BLaER1 (cell line): ENCODE results near the gene CDH23.

Experiments
- H3K27ac ChIP-seq: shearing (Covaris generic); formaldehyde crosslinking; 2 replicates; pipeline ENCODE4 v1.8.1; 2022
- H3K27me3 ChIP-seq: shearing (Covaris generic); formaldehyde crosslinking; 2 replicates; pipeline ENCODE4 v1.8.1; 2022
- H3K36me3 ChIP-seq: shearing (Covaris generic); formaldehyde crosslinking; 2 replicates; pipeline ENCODE4 v1.8.1; 2022
- H3K4me1 ChIP-seq: shearing (Covaris generic); formaldehyde crosslinking; 2 replicates; pipeline ENCODE4 v1.8.1; 2022
- H3K4me2 ChIP-seq: shearing (Covaris generic); formaldehyde crosslinking; 2 replicates; pipeline ENCODE4 v1.8.1; 2022
- H3K4me3 ChIP-seq: shearing (Covaris generic); formaldehyde crosslinking; 2 replicates; pipeline ENCODE4 v1.8.1; 2022
- H3K9ac ChIP-seq: shearing (Covaris generic); formaldehyde crosslinking; 2 replicates; pipeline ENCODE4 v1.8.1; 2022
- H3K9me3 ChIP-seq: shearing (Covaris generic); formaldehyde crosslinking; 2 replicates; pipeline ENCODE4 v1.8.1; 2022
- H4K20me1 ChIP-seq: shearing (Covaris generic); formaldehyde crosslinking; 2 replicates; pipeline ENCODE4 v1.8.1; 2022
- Cebpa-rat ChIP-seq: shearing (Covaris generic); IDR thresholded peaks from 2 replicates; pipeline ENCODE4 v1.8.1; 2022

The CDH23 gene

DNA sequence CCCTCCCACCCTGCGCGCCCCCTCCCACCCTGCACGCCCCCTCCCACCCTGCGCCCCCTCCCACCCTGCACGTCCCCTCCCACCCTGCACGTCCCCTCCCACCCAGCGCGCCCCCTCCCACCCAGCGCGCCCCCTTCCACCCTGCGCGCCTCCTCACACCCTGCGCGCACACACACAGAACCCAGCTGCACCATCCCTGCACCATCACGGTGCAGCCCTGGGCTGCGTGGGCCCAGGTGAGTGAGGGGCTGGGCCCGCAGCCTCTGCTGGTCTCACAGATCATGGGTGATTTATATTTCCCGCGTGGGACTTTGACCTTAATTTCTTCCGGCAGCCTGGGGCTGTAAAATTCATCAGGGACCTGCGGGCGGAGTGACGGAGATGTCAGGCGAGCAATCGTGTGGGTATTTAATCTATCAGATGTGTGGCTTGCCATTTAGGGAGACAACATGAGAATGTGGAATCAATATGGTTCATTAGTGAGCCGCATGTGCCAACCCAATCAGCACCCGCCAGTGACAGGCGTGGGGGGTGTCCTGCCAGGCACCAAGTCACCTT lies 265.1 kb downstream of the CDH23 start:
- Histone ChIP-seq H3K27ac (no peak overlapping the region), H3K4me1 (peaks cover 26% of the 10 kb centered on the region), H3K36me3 (no peaks in the 10 kb centered on the region), H3K4me2 (no peak overlapping the region), H3K4me3 (no peak overlapping the region), H3K9ac (no peak overlapping the region), H4K20me1 (0 out of 2 replicates have a peak, but pooled peaks cover 11% of the 10 kb centered on the region), H3K27me3 (peaks cover 33% of the 10 kb centered on the region), H3K9me3 (no peaks in the 10 kb centered on the region)
- TF ChIP-seq Cebpa-rat, result no peak

DNA sequence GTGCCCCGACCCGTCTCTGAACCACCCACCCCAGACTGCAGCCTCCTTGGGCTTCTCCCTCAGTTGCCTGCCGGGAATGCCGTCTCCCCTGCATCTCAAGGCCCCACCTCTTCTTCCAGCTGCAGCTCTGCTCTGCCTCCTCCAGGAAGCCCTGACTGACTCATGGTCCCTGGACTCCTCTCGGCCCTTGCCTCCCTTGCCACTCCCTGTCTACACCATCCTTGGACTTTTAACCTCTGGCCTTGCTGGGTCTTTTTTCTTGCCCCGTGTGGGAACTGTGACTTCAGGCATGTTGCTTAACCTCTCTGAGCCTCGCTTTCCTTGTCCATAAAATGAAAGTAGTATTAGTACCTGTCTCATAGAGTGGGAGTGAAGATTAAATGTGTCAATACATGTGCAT lies 266.6 kb downstream of the CDH23 start:
- Histone ChIP-seq H3K27ac (no peak overlapping the region), H3K36me3 (no peaks in the 10 kb centered on the region), H4K20me1 (0 out of 2 replicates have a peak, but pooled peaks cover 14% of the 10 kb centered on the region), H3K4me2 (no peak overlapping the region), H3K9ac (no peak overlapping the region), H3K4me3 (no peak overlapping the region), H3K9me3 (no peaks in the 10 kb centered on the region), H3K27me3 (peaks cover 30% of the 10 kb centered on the region), H3K4me1 (peaks cover 34% of the 10 kb centered on the region)
- TF ChIP-seq Cebpa-rat, result no peak

DNA sequence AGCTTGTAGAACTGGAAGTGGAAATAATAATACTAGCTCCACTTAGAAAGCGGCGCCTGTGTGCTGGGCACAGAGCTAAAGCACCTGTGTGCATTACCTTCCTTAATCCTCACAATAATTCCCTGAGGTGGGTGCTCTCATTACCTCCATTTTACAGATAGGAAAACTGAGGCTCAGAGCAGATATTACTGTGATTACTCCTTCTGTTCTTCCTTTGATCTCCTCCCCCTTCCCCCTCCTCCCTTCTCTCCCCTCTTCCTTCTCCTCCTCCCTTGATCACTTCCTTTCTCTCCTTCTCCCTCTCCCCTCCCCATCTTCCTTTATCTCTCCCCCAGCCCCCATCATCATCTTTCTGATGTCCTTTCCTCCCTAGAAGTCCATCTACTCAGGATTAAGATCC lies 267.9 kb downstream of the CDH23 start:
- H3K4me3 ChIP-seq, result no peak overlapping the region
- peaks cover 34% of the 10 kb centered on the region for H3K4me1 ChIP-seq
- H3K9me3 ChIP-seq, result no peaks in the 10 kb centered on the region
- no peak overlapping the region for H3K9ac ChIP-seq
- TF ChIP-seq Cebpa-rat, result no peak
- H3K27me3 ChIP-seq, result peaks cover 23% of the 10 kb centered on the region
- H3K36me3 ChIP-seq, result no peaks in the 10 kb centered on the region
- H3K4me2 ChIP-seq, result no peak overlapping the region
- no peak overlapping the region for H3K27ac ChIP-seq
- 0 out of 2 replicates have a peak, but pooled peaks cover 14% of the 10 kb centered on the region for H4K20me1 ChIP-seq

DNA sequence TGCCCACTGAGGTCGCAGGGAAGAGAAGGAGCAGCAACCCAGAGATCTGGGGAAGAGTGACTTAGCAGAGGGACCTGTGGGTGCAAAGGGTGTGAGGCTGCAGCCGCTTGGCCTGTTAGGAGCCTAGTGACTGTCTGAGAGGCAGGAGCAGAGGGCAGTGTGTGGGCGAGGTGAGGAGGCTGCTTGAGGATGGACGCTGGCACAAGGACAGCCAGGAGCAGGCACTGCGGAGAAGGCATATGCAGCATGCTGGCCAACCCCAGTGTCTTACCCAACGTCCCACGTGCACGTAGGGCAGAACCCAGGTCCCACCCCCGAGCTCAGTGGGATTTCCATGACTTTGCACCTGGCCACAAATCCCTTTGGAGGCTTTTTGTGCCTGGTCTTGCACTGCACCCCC lies 268.7 kb downstream of the CDH23 start:
- H3K4me1 ChIP-seq, result peaks cover 34% of the 10 kb centered on the region
- H3K4me3 ChIP-seq, result no peak overlapping the region
- no peak for TF ChIP-seq Cebpa-rat
- H3K36me3 ChIP-seq, result no peaks in the 10 kb centered on the region
- 0 out of 2 replicates have a peak, but pooled peaks cover 14% of the 10 kb centered on the region for H4K20me1 ChIP-seq
- no peak overlapping the region for H3K9ac ChIP-seq
- peaks cover 23% of the 10 kb centered on the region for H3K27me3 ChIP-seq
- H3K27ac ChIP-seq, result no peak overlapping the region
- no peaks in the 10 kb centered on the region for H3K9me3 ChIP-seq
- peak overlapping the region; percentile 76; the same call in 1 of the 2 replicates for H3K4me2 ChIP-seq

- H3K9ac ChIP-seq, result no peak overlapping the region
- H3K27me3 ChIP-seq, result peaks cover 23% of the 10 kb centered on the region
- 0 out of 2 replicates have a peak, but pooled peaks cover 14% of the 10 kb centered on the region for H4K20me1 ChIP-seq
- TF ChIP-seq Cebpa-rat, result no peak
- peaks cover 34% of the 10 kb centered on the region for H3K4me1 ChIP-seq
- no peaks in the 10 kb centered on the region for H3K9me3 ChIP-seq
- H3K27ac ChIP-seq, result no peak overlapping the region
- H3K4me3 ChIP-seq, result no peak overlapping the region
- no peaks in the 10 kb centered on the region for H3K36me3 ChIP-seq
- peak overlapping the region; percentile 76 for H3K4me2 ChIP-seq
Observed at GRCh38 chr10:71666639-71667386, 270.1 kb downstream of the CDH23 start.

DNA sequence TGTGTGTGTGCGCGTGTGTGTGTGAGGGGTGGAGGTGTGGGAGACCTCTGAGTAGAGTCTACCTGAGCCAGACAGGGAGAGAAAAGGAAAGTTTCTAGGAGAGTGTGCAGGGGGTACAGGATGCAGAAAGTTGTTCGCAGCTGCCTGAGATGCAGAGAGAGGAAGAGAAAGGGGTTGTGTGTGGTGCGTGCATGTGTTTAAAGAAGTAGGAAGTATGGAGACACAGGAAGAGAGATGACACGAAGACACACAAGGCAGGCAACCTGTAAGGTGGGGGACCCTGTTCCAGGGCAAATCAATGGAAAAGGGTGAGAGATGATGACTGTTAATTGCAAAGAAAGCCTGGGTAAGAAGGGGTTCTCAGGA lies 270.6 kb downstream of the CDH23 start:
- TF ChIP-seq Cebpa-rat, result no peak
- peaks cover 34% of the 10 kb centered on the region for H3K4me1 ChIP-seq
- H3K27ac ChIP-seq, result no peak overlapping the region
- no peak overlapping the region for H3K9ac ChIP-seq
- no peak overlapping the region for H3K4me3 ChIP-seq
- 0 out of 2 replicates have a peak, but pooled peaks cover 14% of the 10 kb centered on the region for H4K20me1 ChIP-seq
- H3K9me3 ChIP-seq, result no peaks in the 10 kb centered on the region
- peaks cover 23% of the 10 kb centered on the region for H3K27me3 ChIP-seq
- H3K4me2 ChIP-seq, result peak overlapping the region; percentile 76
- no peaks in the 10 kb centered on the region for H3K36me3 ChIP-seq

- 0 out of 2 replicates have a peak, but pooled peaks cover 3% of the 10 kb centered on the region for H3K27me3 ChIP-seq
- no peak for TF ChIP-seq Cebpa-rat
- no peaks in the 10 kb centered on the region for H3K36me3 ChIP-seq
- H3K4me2 ChIP-seq, result no peak overlapping the region
- H3K9me3 ChIP-seq, result no peaks in the 10 kb centered on the region
- no peaks in the 10 kb centered on the region for H4K20me1 ChIP-seq
- H3K4me1 ChIP-seq, result peaks cover 15% of the 10 kb centered on the region
- H3K4me3 ChIP-seq, result no peak overlapping the region
- H3K27ac ChIP-seq, result no peak overlapping the region
- no peak overlapping the region for H3K9ac ChIP-seq
Observed at GRCh38 chr10:71671994-71672946, 275.6 kb downstream of the CDH23 start.

- no peak overlapping the region for H3K9ac ChIP-seq
- no peaks in the 10 kb centered on the region for H3K9me3 ChIP-seq
- no peak overlapping the region for H3K4me2 ChIP-seq
- H3K4me3 ChIP-seq, result no peak overlapping the region
- H3K27me3 ChIP-seq, result no peaks in the 10 kb centered on the region
- H3K27ac ChIP-seq, result no peak overlapping the region
- no peaks in the 10 kb centered on the region for H3K36me3 ChIP-seq
- H3K4me1 ChIP-seq, result peaks cover 13% of the 10 kb centered on the region
- H4K20me1 ChIP-seq, result no peaks in the 10 kb centered on the region
- no peak for TF ChIP-seq Cebpa-rat
Observed at GRCh38 chr10:71675295-71675970, 278.7 kb downstream of the CDH23 start.

DNA sequence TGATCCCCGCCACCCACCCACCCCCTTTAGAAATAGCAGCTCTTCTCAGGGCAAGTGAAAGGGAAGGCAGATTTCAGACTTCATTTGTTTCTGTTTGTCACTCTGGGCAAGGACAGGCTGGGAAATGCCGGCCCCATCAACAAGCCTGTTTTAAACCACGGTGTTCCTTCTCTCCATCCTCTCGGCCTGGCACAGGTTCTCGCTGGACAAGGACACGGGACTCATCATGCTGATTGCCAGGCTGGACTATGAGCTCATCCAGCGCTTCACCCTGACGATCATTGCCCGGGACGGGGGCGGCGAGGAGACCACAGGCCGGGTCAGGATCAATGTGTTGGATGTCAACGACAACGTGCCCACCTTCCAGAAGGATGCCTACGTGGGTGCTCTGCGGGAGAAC lies 280.5 kb downstream of the CDH23 start:
- H3K27me3 ChIP-seq, result no peaks in the 10 kb centered on the region
- no peaks in the 10 kb centered on the region for H3K9me3 ChIP-seq
- no peak for TF ChIP-seq Cebpa-rat
- H3K4me1 ChIP-seq, result peaks cover 13% of the 10 kb centered on the region
- no peak overlapping the region for H3K4me2 ChIP-seq
- H3K27ac ChIP-seq, result no peak overlapping the region
- no peak overlapping the region for H3K4me3 ChIP-seq
- H4K20me1 ChIP-seq, result no peaks in the 10 kb centered on the region
- no peak overlapping the region for H3K9ac ChIP-seq
- H3K36me3 ChIP-seq, result no peaks in the 10 kb centered on the region
